K562 (cell line): ENCODE data around the gene TRDN. TPM values are rescaled to one million over a fixed set of nuclear protein-coding genes. Genes with fewer than 3 reads are reported as not detected.

Experiments used
- CEBPG ChIP-seq, 3 experiments: fragments of 200-800 bp in 1 of 3; sonication (Bioruptor generic) in 1 of 3; sonication (generic) in 1 of 3; formaldehyde crosslinking in 1 of 3; IDR thresholded peaks in 2 of 3; conservative IDR thresholded peaks in 1 of 3; 2 replicates each; pipeline versions ENCODE4 v1.6.1 to v1.8.0; 2016 to 2022; ENCODE audit warnings: missing compliant biosample characterization in 2 of 3, missing genetic modification characterization in 2 of 3, mild to moderate bottlenecking in 1 of 3, missing genetic modification reagents in 1 of 3
- CHCHD3 ChIP-seq: fragments of 250-450 bp; sonication (Bioruptor Pico); IDR thresholded peaks from 2 replicates; pipeline ENCODE4 v2.1.2; 2022; ENCODE audit warnings: mild to moderate bottlenecking
- CUX1 ChIP-seq: fragments of 200-800 bp; sonication (Bioruptor generic); IDR thresholded peaks from 2 replicates; pipeline ENCODE4 v1.6.1; 2016; ENCODE audit warnings: missing genetic modification characterization, missing compliant biosample characterization
- NFE2 ChIP-seq: IDR thresholded peaks from 2 replicates; pipeline ENCODE4 v1.6.1; 2014; ENCODE audit warnings: antibody characterized with exemption, low read depth
- NKRF ChIP-seq: fragments of 450-650 bp; IDR thresholded peaks from 2 replicates; pipeline ENCODE4 v1.6.1; 2016; ENCODE audit warnings: borderline replicate concordance
- PHB ChIP-seq: fragments of 250-450 bp; sonication (Bioruptor Pico); IDR thresholded peaks from 2 replicates; pipeline ENCODE4 v1.5.0; 2021
- polyA plus RNA-seq, 8 experiments: library from polyadenylated mRNA; depleted of rRNA in 4 of 8; stranded (reverse) in 5 of 8; unstranded in 3 of 8; fragments of >200 nt; fragmentation: Nextera tagmentation in 2 of 8; fragmentation: Illumina TruSeq in 1 of 8; extraction: Ambion mirVana in 2 of 8; extraction: Trizol in 1 of 8; gene quantifications; 2 replicates each; pipeline versions ENCODE4 v1.2.1 to v1.2.3, GENCODE V29; 2011 to 2014; ENCODE audit warnings: inconsistent platforms in 1 of 8, missing spikeins in 1 of 8
- total RNA-seq, 7 experiments: library from RNA; depleted of rRNA in 6 of 7; stranded (reverse); fragments of >200 nt in 6 of 7; fragmentation: Illumina TruSeq in 2 of 7; extraction: Trizol in 2 of 7; gene quantifications; 2 replicates each; pipeline versions ENCODE4 v1.2.1 to v1.2.3, GENCODE V29; 2011 to 2021; ENCODE audit warnings: low replicate concordance in 1 of 7

TRDN gene
- total and polyA plus RNA-seq, 9 of the 15 experiments (the other 6 are each of a cell fraction or from before 2014, with no cell fraction given) = 0.05 to 0.50 (median 0.16) TPM

GRCh38 chr6:123546537-123546936 is 90.2 kb downstream of the TRDN start (continued):
- no peak for TF ChIP-seq NKRF
- TF ChIP-seq CHCHD3 (CRISPR knock-in tag) = no peak
- no peak for TF ChIP-seq CEBPG (CRISPR knock-in tag; IDR thresholded peaks at IDR 0.05)
- no peak for TF ChIP-seq CEBPG (tag; conservative IDR thresholded peaks at IDR 0.05 in 1 of 2, IDR thresholded peaks at IDR 0.05 in 1 of 2)
- no peak for TF ChIP-seq CUX1 (CRISPR knock-in tag)
- no peak for TF ChIP-seq PHB (CRISPR knock-in tag)
- no peak for TF ChIP-seq NFE2
- TF ChIP-seq, all 486 proteins: peak for 0
